ENCODE measurements around the gene TMEM161A.

DNA sequence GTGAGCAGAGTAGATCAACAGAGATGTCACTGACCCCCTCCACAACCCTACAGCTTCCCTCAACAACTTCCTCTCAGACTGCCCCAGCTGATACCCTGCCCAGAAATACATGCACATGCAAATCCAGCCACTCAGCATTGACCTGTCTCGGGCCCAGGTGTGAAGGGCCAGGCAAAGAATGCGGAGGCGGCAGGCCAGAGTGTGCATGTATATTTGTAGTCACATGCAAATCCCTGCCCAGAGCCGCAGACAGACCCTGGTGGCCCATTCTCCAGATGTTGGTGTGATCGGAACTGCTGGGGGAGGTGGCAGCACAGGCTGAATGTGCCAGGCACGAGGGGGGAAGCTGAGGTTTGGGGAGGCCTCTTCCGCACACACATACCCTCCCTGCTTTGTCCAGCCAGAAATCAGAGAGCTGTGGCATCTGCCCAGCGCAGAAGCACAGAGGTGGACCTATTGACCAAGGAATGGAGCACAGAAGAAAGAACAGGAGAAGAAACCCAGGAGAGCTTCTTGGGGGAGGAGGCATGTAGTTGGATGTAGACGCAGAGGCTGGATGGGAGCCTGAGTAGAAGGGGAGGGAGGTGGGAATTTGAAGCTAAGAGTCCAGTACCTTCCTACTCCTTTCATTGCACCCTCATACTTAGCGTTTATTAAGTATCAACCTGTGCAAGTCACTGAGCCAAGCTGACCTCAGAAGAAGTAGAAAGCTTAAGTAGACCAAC, 17.4 kb upstream of the TMEM161A start:
- no peak for TF ChIP-seq YY1 (IDR thresholded peaks at IDR 0.05; ENCODE audit: insufficient read depth, insufficient read length)
- TF ChIP-seq ZNF274 (IDR thresholded peaks at IDR 0.05; ENCODE audit: low read depth, low read length): no peak
- no peak for TF ChIP-seq SUZ12 (IDR thresholded peaks at IDR 0.05; ENCODE audit: extremely low read depth, insufficient read depth, insufficient read length)

Measured in NT2/D1 (cell line).